AG09309 (cell line): Measurements from ENCODE around the gene RAPGEF2.

Source experiments
- DNase-seq: peaks from one replicate; pipeline ENCODE4 v3.0.0-alpha.2; 2010; ENCODE audit warnings: low read depth
- H3K4me3 ChIP-seq: 2 replicates; pipeline ENCODE4 v1.5.1; 2011; ENCODE audit warnings: mild to moderate bottlenecking, low read depth, low read length, moderate library complexity; ENCODE audit not compliant: control insufficient read depth
- TF ChIP-seq, protein P1 (sequence below): IDR thresholded peaks from 2 replicates; pipeline ENCODE4 v1.5.1; 2011; ENCODE audit warnings: mild to moderate bottlenecking, low read depth, low read length, inconsistent platforms; ENCODE audit not compliant: insufficient read depth, control insufficient read depth; ENCODE audit errors: missing control alignments

RAPGEF2 gene

DNA sequence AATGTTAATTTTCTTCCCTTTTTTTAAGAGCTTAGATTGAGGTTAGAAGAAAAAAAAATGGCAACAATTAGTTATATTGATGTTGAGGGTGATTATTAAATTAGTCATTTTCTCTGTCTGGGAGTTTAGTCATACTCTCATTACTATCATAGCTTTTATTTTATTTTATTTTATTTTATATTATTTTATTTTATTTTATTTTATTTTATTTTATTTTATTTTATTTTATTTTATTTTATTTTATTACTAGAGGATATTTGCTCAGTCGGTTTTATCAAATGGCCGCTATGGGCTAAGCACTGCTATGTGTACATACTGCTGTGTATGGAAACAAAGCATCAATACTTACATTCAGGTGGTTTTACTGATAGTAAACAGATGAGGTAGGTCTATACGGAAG lies 239.5 kb downstream of the RAPGEF2 start:
- TF ChIP-seq, protein P1, sequence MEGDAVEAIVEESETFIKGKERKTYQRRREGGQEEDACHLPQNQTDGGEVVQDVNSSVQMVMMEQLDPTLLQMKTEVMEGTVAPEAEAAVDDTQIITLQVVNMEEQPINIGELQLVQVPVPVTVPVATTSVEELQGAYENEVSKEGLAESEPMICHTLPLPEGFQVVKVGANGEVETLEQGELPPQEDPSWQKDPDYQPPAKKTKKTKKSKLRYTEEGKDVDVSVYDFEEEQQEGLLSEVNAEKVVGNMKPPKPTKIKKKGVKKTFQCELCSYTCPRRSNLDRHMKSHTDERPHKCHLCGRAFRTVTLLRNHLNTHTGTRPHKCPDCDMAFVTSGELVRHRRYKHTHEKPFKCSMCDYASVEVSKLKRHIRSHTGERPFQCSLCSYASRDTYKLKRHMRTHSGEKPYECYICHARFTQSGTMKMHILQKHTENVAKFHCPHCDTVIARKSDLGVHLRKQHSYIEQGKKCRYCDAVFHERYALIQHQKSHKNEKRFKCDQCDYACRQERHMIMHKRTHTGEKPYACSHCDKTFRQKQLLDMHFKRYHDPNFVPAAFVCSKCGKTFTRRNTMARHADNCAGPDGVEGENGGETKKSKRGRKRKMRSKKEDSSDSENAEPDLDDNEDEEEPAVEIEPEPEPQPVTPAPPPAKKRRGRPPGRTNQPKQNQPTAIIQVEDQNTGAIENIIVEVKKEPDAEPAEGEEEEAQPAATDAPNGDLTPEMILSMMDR = no peak
- no peak overlapping the region for H3K4me3 ChIP-seq
- no peak for DNase-seq

DNA sequence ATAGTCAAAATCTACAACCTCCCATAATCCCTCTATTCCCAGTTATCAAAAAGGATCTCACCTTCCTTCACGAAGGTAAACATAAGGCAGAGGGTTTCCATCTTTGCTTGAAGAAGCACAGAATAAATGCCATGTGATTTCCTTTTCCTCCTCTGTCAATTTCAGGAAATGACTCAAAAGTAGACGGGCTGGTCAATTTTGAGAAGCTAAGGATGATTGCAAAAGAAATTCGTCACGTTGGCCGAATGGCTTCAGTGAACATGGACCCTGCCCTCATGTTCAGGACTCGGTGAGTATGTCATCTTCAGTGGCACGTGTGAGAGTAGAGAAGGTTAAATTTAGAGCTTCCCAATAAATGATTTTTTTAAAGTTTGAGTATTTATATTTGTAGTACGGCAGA lies 240.2 kb downstream of the RAPGEF2 start:
- DNase-seq = no peak
- H3K4me3 ChIP-seq = no peak overlapping the region
- TF ChIP-seq, protein P1 = no peak

DNA sequence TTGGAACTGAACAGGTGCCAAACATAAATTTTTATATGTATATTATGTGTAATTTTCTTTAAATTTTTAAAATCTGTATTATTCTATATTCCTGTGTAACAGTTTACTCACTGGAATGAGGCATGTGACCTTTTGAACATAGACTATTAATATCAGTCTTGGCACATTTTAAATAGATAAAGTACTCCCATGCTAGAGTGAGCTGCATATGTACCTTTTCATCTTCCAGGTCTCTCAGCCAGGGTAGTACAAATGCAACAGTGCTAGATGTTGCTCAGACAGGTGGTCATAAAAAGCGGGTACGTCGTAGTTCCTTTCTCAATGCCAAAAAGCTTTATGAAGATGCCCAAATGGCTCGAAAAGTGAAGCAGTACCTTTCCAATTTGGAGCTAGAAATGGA lies 242.0 kb downstream of the RAPGEF2 start:
- no peak overlapping the region for H3K4me3 ChIP-seq
- DNase-seq = no peak
- TF ChIP-seq, protein P1 = no peak

DNA sequence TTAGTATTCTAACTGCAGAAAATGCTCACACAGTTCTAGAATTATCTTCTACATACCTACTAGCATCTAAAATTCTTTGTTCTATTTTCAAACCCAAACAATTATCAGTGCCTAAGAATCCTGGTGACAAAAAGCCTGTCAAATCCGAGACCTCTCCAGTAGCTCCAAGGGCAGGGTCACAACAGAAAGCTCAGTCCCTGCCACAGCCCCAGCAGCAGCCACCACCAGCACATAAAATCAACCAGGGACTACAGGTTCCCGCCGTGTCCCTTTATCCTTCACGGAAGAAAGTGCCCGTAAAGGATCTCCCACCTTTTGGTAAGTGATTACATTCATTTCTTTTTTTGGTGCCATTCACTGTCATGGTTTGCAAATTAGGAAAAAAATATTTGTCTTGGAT lies 243.8 kb downstream of the RAPGEF2 start:
- no peak overlapping the region for H3K4me3 ChIP-seq
- TF ChIP-seq, protein P1 = no peak
- DNase-seq = no peak

DNA sequence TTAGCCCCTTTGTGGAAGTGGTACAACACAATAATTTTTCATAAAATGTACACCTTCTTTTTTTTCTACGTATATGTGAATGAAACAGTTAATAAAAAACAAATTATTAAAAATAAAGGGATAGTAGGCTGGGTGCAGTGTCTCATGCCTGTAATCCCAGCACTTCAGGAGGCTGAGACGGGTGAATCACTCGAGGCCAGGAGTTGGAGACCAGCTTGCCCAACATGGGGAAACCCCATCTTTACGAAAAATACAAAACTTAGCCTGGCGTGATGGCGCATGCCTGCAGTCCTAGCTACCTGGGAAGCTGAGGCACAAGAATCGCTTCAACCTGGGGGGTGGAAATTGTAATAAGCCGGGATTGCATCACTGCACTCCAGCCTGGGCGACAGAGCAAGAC lies 244.9 kb downstream of the RAPGEF2 start:
- no peak for DNase-seq
- TF ChIP-seq, protein P1 = no peak
- H3K4me3 ChIP-seq = no peak overlapping the region

DNA sequence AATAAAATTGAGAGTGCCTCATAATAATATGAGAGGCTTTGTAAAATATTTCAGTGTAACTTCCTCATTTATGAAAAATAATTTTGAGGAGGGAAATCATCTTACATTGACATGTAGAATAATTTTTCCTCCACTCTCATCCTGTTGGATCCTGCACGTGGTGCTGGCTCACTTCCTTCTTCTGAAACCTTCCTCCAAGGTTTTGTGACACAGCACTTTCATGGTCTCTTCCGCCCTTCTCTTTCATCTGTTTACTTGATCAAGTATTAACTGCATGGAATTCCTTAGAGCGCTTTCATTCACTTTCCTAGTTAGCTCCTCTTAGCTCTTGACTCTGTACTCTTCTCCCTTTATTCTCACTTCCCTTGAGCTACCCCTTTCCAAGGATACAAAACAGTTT lies 246.5 kb downstream of the RAPGEF2 start:
- TF ChIP-seq, protein P1 = no peak
- DNase-seq = no peak
- no peak overlapping the region for H3K4me3 ChIP-seq

DNA sequence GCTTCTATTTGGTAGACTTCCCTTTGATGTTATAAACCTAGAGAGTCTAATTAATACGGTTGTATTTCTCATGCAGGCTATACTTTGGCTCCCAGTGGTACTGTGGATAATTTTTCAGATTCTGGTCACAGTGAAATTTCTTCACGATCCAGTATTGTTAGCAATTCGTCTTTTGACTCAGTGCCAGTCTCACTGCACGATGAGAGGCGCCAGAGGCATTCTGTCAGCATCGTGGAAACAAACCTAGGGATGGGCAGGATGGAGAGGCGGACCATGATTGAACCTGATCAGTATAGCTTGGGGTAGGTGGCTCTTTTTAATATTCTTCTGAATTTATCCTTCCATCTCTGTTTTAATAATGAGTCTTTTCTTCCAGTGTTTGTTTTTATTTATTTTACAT lies 249.7 kb downstream of the RAPGEF2 start:
- DNase-seq = no peak
- no peak overlapping the region for H3K4me3 ChIP-seq
- TF ChIP-seq, protein P1 = no peak
